Stimulated activated CD4-positive, alpha-beta T cell treated with anti-CD3 and anti-CD28 coated beads, Interleukin-15, amount 100 ng/mL, for 48 hours (primary cell): ENCODE data around the gene CYP19A1.

Experiments
- DNase-seq, 2 donors: peaks; one replicate each; pipeline ENCODE4 v3.0.0-alpha.2; 2020; ENCODE audit warnings: low read depth in 2 of 2

Gene CYP19A1

DNA sequence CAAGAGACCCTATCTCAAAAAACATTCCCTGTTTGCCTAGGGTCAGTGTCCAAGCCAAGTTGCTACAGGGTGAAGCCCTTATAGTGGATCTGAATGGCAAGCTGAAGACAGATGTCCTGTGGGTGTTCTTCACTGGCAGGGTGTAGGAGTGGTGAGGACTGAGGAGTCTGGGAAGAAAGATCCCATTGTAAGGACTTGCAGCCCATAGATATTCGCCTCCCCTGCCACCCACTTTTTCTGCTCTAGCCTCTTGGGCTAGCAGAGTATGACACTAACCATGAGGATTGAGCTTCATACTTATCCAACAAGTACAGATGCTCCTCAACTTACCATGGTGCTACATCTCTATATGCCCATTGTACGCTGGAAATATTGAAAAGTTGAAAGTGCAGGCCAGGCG lies 13.2 kb downstream of the CYP19A1 start:
- no peak for DNase-seq

DNA sequence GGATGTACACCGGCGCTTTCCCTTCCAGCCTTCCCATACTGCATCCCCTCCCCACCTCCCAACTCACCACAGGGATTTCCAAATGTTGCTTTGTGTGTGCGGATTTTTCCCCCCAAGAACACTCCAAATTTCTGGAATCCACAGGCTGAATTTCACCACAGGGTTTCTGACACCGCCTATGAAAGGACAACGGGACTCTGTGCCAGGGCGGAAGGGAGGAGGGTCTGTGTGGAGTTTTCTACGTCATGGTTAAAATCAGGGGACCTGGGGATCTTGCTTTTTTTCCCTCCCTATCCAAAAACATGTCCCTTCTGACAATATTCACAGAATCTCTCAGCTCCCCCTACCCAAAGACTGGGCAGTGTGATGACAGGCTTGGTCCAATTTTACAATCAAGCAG lies 14.6 kb downstream of the CYP19A1 start:
- DNase-seq: no peak

DNA sequence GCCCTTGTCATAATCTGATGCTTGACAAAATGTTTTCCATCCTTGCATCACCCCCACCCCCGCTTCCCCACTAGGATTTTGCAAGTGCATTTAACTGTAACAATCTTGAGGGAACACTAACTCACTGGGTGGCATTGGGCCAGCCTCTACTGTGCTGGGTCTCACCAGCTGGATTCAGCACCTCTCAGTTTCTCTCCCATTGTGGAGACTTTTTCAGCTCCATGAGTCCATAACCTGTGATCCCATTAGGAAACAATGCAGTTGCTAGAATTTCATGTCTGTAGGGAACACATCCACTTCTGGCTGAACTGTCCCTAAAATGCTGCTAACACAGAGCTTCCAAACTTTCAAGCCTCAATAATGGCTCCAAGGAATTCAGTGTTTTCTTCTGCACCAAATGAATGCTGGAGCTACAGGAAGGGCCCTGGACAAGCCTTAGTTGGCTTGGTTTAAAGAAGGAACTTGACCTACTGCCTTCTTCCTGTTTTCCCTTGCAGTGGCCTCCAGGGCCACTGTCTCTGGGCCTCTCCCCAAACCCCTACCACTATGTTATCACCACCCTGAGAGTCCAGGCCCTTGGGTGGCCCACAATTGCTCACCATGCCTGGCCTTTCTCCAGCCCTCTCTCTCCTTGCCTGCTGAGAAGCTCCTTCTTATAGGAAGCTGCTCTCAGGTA lies 15.6 kb downstream of the CYP19A1 start:
- DNase-seq: no peak

DNA sequence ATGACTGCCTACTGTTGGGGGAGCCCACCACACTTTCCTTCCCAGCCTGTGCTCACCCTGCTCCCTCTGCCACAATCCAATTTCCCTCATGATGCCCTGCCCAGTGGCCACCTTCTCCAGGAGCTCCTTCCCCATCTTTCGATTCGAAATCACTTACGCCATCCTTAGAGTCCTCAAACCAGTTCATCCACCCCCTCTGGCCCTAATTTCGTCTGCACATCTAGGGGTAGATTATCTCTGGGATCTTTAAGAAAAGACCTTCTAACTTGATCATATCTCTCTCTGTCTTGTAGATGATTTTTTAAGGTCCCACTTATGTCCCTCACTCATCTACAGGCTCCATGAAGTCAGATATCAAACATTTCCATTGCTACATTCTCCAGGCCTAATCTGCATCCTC lies 17.1 kb downstream of the CYP19A1 start:
- no peak for DNase-seq

- no peak for DNase-seq
Measured at GRCh38 chr15:51320843-51321242, 17.6 kb downstream of the CYP19A1 start.

DNA sequence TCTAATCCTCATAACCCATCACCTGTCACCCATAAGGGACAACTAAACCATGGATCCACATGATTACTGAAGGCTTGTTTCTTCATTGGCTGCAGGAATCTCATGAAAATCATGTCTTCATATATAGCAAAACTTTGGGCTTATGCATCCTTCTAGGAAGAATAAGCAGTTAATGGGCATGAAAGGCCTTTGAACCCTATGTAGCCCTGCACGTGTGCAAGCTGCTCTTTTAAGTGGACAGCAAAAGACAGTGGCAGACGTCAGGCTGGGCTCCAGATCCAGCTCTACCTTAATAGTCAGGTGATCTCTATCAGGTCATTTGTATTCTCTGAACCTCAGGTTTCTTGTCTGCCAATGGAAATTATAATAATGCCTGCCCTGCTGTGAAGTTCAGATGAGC lies 18.9 kb downstream of the CYP19A1 start:
- DNase-seq: no peak

- no peak for DNase-seq
Measured at GRCh38 chr15:51318382-51319150, 19.8 kb downstream of the CYP19A1 start.

- DNase-seq: no peak
Measured at GRCh38 chr15:51316636-51317035, 21.8 kb downstream of the CYP19A1 start.

GRCh38 chr15:51315726-51316125 lies 22.7 kb downstream of the CYP19A1 start:
- DNase-seq: no peak

- DNase-seq: no peak
Measured at GRCh38 chr15:51314391-51315337, 23.7 kb downstream of the CYP19A1 start.

DNA sequence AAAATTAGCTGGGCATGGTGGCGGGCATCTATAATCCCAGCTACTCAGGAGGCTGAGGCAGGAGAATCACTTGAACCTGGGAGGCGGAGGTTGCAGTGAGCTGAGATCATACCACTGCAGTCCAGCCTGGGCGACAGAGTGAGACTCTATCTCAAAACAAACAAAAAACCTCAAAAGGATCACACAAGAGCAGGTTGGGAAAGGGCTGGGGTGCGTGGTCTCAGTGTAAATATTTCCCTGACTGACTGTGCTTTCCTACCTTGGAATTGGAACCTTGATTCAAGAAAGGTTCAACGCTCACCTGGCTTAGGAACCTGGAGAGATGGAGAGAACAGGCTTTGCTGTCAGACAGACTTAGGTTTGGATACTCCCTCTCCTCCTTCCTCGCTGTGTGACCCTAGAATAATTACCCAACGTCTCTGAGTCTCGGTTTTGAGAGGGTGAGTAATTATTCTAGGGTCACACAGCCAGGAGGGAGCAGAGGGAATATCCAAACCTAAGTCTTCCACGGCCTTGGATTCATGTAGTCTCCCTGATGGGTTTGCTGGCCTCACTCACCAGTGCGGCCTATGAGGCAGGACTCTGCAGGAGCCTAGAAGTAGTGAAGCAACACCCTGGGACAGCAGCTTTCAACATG lies 24.6 kb downstream of the CYP19A1 start:
- DNase-seq: no peak

DNA sequence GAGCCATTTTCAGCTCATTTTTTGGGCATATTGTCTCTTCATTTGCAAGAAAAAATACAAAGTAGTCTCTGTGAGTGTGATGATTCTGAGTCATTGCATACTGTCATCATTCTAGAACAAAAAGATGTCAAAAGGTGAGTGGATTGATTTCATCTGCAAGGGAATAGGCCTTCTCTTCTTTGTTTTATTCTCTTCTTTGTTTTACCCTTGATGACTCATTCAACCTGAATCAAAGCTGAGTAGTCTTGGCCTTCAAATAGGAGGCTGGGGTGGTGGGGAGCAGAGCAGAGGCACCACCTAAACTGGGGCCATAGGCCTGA lies 25.4 kb downstream of the CYP19A1 start:
- DNase-seq: no peak

DNA sequence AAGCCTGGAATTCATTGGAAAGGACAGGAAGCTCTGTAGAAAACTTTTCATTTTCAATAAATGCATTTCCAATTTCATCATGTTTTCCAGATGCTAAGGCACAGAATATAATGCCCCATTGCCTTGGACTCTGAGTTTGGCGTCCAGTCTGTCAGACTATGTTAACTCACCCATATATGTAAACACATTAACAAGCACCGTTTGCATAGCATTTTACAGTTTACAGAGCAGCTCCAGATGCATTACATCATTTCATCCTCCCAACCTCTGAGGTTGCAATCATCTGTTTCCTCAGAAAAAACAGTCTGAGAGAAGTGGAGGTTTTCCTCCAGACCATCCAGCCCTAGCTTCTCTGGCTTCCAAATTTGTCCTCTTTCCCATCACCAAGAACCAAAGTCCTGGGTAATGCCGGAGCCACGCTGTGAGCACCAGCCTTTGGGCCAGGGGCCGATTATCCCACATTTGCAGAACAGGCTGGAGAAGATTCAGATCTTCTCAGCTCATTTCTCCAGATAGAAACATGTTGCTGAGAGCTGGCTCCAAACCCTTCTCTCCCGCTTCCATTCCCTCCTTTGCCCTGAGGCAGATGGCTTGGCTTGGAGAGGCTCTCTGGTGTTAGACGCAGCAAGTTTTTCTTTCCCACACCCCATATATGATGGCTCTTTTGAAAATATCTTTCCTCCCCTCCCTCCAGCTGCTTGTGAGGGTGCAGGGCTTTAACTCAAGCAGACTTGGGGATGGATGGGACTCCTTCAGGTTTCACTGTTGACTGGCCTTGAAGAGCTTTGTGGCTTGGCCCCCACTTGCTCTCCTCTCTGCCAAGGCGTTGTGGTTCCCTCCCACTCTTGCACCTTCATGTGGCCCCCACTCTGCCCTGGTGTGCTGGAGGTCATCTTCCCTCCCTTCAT lies 26.0 kb downstream of the CYP19A1 start:
- no peak for DNase-seq

DNA sequence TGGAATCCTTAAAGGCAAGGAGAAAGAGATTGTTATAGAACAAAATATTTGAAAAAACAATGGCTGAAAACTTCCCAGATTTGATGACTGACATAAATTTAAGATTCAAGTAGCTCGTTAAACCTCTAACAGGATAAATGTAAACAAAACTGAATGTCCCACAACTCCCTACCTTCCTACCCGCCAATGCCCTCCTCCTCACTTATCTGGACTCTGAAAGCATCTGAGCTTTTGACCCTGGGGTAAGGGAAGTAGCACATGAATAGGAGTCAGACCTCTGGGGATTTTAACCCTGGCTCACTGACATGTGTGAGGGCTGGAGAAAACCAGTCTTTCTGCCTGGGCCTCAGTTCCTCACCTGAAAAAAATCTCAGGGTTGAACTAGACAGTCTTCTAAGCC lies 26.9 kb downstream of the CYP19A1 start:
- no peak for DNase-seq

GRCh38 chr15:51310064-51310463 lies 28.3 kb downstream of the CYP19A1 start:
- no peak for DNase-seq

GRCh38 chr15:51307811-51308210 lies 30.6 kb downstream of the CYP19A1 start:
- no peak for DNase-seq

DNA sequence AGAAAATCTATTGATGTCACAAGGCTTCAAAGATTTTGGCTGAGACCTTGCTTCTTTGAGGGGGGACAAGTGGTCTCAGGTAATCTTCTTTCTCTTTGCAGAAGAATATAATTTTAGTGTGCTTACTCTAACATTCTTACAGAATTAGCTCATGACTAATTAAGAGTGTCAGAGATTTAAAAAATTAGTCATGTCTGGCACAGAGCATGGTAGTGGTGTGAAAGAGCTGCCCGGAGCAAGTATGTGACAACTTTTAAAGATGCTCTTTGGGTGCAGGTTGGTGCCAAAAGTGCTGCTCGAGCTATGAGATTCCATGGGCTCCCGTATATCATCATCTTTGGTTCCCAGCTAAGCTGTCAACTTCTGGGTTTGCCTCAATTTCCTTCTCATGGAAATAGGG lies 31.1 kb downstream of the CYP19A1 start:
- DNase-seq: no peak

DNA sequence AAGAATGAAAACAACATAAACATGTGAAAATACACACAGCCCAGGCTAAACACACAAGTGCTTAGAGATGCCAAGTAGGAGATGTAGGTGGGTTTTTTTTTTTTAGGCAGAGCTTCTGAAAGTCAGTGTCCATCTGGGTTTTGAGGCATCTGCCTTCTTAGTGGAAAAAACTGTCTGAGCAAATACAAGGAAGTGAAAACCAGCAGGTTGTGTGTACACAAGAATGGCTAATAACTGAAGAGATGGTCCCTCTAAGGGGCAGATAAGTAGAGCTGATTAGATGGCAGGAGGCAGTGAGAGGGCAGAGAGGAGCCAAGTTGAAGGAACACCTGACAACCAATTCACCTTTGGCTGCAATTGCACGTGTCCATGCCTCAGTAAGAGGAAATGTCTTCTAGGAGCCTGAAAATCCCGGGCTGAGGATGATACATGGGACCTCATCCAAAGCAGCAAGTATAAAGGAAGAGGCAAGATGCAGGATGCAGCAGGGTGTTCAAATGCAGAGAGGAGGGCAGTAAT lies 34.9 kb downstream of the CYP19A1 start:
- DNase-seq: no peak

GRCh38 chr15:51302480-51302879 lies 35.9 kb downstream of the CYP19A1 start:
- no peak for DNase-seq

- DNase-seq: no peak
Measured at GRCh38 chr15:51299187-51300015, 39.0 kb downstream of the CYP19A1 start.
